ENCODE results near the gene RPRD2. TPM values are rescaled to one million over a fixed set of nuclear protein-coding genes. Genes with fewer than 3 reads are reported as not detected.

RPRD2 gene
- total RNA-seq, 1 experiment from 2014 or later, result 37.8 TPM

DNA sequence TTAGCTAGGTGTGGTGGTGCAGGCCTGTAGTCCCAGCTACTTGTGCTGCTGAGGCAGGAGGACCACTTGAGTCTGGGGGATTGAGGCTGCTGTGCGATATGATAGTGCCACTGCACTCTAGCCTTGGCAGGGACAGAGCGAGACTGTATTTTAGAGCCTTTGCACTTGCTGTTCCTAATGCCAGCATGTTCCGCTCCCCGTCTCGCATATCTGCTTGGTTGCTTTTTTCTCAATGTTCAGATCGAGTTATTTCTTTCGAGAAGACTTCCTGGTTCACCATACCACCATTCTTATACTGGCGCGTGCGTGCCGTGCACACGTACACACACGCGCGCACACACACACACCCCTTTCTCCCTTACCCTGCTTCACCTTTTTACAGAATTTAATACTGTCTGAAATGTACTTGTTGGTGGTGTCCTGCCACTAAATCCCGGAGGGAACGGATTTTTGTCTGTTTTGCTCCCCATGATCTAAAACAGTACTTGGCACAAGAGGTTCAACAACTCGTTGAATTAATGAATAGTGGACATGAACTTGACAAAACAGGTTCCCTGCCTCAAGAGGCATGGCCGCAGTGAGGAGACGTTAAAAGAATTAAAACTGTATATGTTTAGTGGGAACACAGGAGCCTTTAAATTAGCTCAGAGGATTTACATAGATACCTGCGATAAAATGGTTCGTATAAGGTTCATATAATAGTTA is 1.1 kb upstream of the RPRD2 start:
- Mint-ChIP-seq H3K27me3 (ENCODE audit: unreplicated experiment) (no peaks in the 10 kb centered on the region), H3K9me3 (ENCODE audit: low read depth, unreplicated experiment) (no peaks in the 10 kb centered on the region), H3K36me3 (ENCODE audit: insufficient read depth, unreplicated experiment) (peaks cover 72% of the 10 kb centered on the region), H3K4me3 (ENCODE audit: low read depth, unreplicated experiment) (peak overlapping the region; percentile 94), H3K4me1 (ENCODE audit: low read depth, unreplicated experiment) (peaks cover 18% of the 10 kb centered on the region), H3K27ac (ENCODE audit: unreplicated experiment) (peak overlapping the region; percentile 99)
- intact Hi-C loops (cut with micrococcal nuclease; ENCODE audit: unreplicated experiment), result no loop called here
- no peak for DNase-seq
- CTCF ChIA-PET, result interaction anchor here (0.6 to 1.2 kb wide), 5 partner anchors 17 to 153 kb away, joined by 3 to 4 read pairs (median 3); partner anchors contain the start of genes FALEC and TARS2
- no TSS peak for BruUV-seq (replicated peaks)
- TF ChIP-seq, protein P1, sequence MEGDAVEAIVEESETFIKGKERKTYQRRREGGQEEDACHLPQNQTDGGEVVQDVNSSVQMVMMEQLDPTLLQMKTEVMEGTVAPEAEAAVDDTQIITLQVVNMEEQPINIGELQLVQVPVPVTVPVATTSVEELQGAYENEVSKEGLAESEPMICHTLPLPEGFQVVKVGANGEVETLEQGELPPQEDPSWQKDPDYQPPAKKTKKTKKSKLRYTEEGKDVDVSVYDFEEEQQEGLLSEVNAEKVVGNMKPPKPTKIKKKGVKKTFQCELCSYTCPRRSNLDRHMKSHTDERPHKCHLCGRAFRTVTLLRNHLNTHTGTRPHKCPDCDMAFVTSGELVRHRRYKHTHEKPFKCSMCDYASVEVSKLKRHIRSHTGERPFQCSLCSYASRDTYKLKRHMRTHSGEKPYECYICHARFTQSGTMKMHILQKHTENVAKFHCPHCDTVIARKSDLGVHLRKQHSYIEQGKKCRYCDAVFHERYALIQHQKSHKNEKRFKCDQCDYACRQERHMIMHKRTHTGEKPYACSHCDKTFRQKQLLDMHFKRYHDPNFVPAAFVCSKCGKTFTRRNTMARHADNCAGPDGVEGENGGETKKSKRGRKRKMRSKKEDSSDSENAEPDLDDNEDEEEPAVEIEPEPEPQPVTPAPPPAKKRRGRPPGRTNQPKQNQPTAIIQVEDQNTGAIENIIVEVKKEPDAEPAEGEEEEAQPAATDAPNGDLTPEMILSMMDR (IDR thresholded peaks at IDR 0.05; ENCODE audit: unreplicated experiment), result no peak

DNA sequence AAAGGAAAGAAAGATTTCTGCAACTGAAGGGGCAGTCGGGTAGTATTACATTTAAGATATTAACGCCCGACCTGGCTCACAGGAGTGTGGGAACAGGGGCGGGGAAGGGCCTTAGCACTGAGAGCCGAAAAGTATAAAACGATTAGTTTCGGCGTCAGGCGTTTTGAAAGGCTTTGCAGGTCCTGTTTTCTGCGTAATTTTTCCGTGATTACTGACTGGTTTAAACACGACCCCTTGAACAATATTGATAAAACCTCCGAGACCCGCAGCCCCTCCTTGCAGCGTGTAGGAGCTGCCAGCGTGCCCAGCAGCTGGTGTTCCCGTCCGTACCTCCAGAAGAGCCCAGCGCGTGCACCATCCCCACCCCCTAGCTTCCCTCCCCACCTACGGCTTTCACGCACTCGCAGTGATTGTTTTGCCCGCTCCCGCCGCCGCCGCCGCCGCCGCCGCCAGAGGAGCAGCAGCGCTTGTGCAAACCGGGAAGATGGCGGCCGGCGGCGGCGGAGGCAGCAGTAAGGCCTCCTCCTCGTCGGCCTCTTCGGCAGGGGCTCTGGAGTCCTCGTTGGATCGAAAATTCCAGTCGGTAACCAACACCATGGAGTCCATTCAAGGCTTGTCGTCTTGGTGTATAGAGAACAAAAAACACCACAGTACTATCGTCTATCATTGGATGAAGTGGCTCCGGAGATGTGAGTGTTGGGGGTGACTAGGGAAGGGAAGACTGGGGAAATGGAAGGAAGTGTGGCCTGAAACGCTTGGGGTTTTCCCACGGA is 470 bp downstream of the RPRD2 start:
- peak overlapping the region; percentile 94 for H3K4me3 Mint-ChIP-seq (ENCODE audit: low read depth, unreplicated experiment)
- no peaks in the 10 kb centered on the region for H3K27me3 Mint-ChIP-seq (ENCODE audit: unreplicated experiment)
- H3K9me3 Mint-ChIP-seq (ENCODE audit: low read depth, unreplicated experiment), result no peaks in the 10 kb centered on the region
- DNase-seq, result peak; percentile 86
- BruUV-seq (replicated peaks), result TSS peak; percentile 71
- peaks cover 18% of the 10 kb centered on the region for H3K4me1 Mint-ChIP-seq (ENCODE audit: low read depth, unreplicated experiment)
- CTCF ChIA-PET, result interaction anchor here (0.5 to 0.7 kb wide), 2 partner anchors 18 to 242 kb away, joined by 3 to 6 read pairs; no protein-coding TSS in a partner anchor
- TF ChIP-seq, protein P1 (IDR thresholded peaks at IDR 0.05; ENCODE audit: unreplicated experiment), result no peak
- peaks cover 67% of the 10 kb centered on the region for H3K36me3 Mint-ChIP-seq (ENCODE audit: insufficient read depth, unreplicated experiment)
- intact Hi-C loops (cut with micrococcal nuclease; ENCODE audit: unreplicated experiment), result loop anchor here (2.0 kb wide), 2 partner anchors 46 to 66 kb away; no protein-coding TSS in a partner anchor
- H3K27ac Mint-ChIP-seq (ENCODE audit: unreplicated experiment), result peak overlapping the region; percentile 99

DNA sequence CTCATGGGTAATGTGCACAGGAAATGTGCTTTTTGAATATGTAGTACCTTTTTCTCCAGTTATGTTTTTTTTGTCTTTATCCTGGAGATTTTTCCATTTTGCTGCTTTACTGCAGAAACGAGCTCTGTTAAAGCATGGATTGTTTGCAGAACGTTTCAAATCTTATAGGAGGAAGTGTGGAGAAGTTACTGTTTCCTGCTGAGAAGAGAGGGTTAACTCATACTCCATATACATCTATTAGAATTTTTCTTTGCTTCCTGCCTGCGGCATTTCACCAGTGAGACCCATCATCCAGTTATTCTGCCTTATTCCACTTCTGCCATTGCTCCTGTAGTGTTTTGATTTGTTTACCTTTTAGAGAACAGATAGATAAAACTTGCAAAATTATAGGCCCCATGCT is 2.0 kb downstream of the RPRD2 start:
- DNase-seq, result no peak
- intact Hi-C loops (cut with micrococcal nuclease; ENCODE audit: unreplicated experiment), result loop anchor here (2.0 kb wide), 2 partner anchors 45 to 65 kb away; no protein-coding TSS in a partner anchor
- Mint-ChIP-seq H3K36me3 (ENCODE audit: insufficient read depth, unreplicated experiment) (peaks cover 66% of the 10 kb centered on the region), H3K27ac (ENCODE audit: unreplicated experiment) (peak overlapping the region; percentile 99), H3K4me3 (ENCODE audit: low read depth, unreplicated experiment) (peak overlapping the region; percentile 94), H3K9me3 (ENCODE audit: low read depth, unreplicated experiment) (no peaks in the 10 kb centered on the region), H3K27me3 (ENCODE audit: unreplicated experiment) (no peaks in the 10 kb centered on the region), H3K4me1 (ENCODE audit: low read depth, unreplicated experiment) (peaks cover 24% of the 10 kb centered on the region)
- TF ChIP-seq, protein P1 (IDR thresholded peaks at IDR 0.05; ENCODE audit: unreplicated experiment), result no peak
- no TSS peak for BruUV-seq (replicated peaks)
- CTCF ChIA-PET, result no interaction called here

GRCh38 chr1:150366416-150367296 is 2.7 kb downstream of the RPRD2 start:
- Mint-ChIP-seq H3K4me1 (ENCODE audit: low read depth, unreplicated experiment) (peaks cover 26% of the 10 kb centered on the region), H3K27ac (ENCODE audit: unreplicated experiment) (peak overlapping the region; percentile 99), H3K9me3 (ENCODE audit: low read depth, unreplicated experiment) (no peaks in the 10 kb centered on the region), H3K36me3 (ENCODE audit: insufficient read depth, unreplicated experiment) (peaks cover 61% of the 10 kb centered on the region), H3K27me3 (ENCODE audit: unreplicated experiment) (no peaks in the 10 kb centered on the region), H3K4me3 (ENCODE audit: low read depth, unreplicated experiment) (peak overlapping the region; percentile 94)
- TF ChIP-seq, protein P1 (IDR thresholded peaks at IDR 0.05; ENCODE audit: unreplicated experiment), result no peak
- intact Hi-C loops (cut with micrococcal nuclease; ENCODE audit: unreplicated experiment), result no loop called here
- DNase-seq, result no peak
- CTCF ChIA-PET, result interaction anchor here (0.6 kb wide), 1 partner anchor 75 kb away, joined by 6 read pairs; no protein-coding TSS in a partner anchor
- BruUV-seq (replicated peaks), result no TSS peak
